ENCODE data around the gene SPACA7. TPM values are rescaled to one million over a fixed set of nuclear protein-coding genes. Genes with fewer than 3 reads are reported as not detected.

SPACA7 gene
- total RNA-seq, 1 experiment from 2014 or later, result not detected

DNA sequence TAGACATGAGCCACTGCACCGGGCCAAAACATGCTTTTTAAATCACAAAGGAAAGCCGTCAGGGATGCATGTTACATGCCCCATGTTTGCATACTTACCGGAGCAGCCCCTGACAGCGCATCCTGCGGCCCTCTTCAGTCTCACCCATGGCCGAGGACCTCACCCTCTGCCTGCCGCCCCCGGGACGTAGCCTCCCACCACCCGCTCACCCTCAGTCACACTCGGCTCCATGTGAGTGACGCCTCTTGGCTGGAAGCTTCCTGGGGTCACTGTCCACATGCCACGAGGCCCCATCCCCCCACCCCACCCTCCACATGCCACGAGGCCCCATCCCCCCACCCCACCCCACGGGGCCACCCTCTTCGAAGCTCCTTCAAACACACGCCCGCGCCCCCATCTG lies 46.1 kb upstream of the SPACA7 start:
- H3K79me2 ChIP-seq (ENCODE audit: insufficient read depth, low read length), result no peaks in the 10 kb centered on the region
- peaks cover 4 to 15% of the 10 kb centered on the region in 2 experiments; a peak in 3 of 4 replicates for H3K4me1 ChIP-seq (ENCODE audit: control insufficient read depth in 1 of 2, insufficient read depth in 2 of 2, low read length in 2 of 2)
- H3K27ac ChIP-seq (ENCODE audit: low read depth, low read length), result no peak overlapping the region
- H3K36me3 ChIP-seq (ENCODE audit: control insufficient read depth in 1 of 2, insufficient read depth in 2 of 2, low read length in 2 of 2), result no peaks in the 10 kb centered on the region
- no TSS peak for BruUV-seq (replicated peaks)
- RAD21 ChIA-PET (ENCODE audit: low non-redundant PET in 1 of 2, low total read pairs in 2 of 2, uncharacterized antibody in 2 of 2, unreplicated experiment in 2 of 2), result no interaction called here
- DNase-seq (ENCODE audit: low read depth, low spot score) (no peak), ATAC-seq (no peak)
- CTCF ChIA-PET, result no interaction called here
- POLR2A ChIA-PET, result no interaction called here
- no peak overlapping the region for H3K9ac ChIP-seq (ENCODE audit: low read length)
- no peaks in the 10 kb centered on the region for H3K9me3 ChIP-seq (ENCODE audit: control insufficient read depth in 1 of 2, insufficient read depth in 1 of 2, low read depth in 1 of 2, low read length in 2 of 2)
- H3K27me3 ChIP-seq (ENCODE audit: insufficient read depth, low read length), result peaks cover under 1% of the 10 kb centered on the region; the same call in 1 of the 2 replicates
- TF ChIP-seq FOSL1 (IDR thresholded peaks at IDR 0.05; ENCODE audit: low read depth) (no peak), CBX3 (IDR thresholded peaks at IDR 0.05; ENCODE audit: low read depth) (no peak)
- no peaks in the 10 kb centered on the region for H3K9me2 ChIP-seq (ENCODE audit: insufficient read depth)
- H3K4me2 ChIP-seq (ENCODE audit: low read length), result no peak overlapping the region
- no peak overlapping the region for H3K4me3 ChIP-seq (replicated peaks in 1 of 2; ENCODE audit: low read depth in 1 of 2, low read length in 2 of 2)
- intact Hi-C loops (cut with micrococcal nuclease), result no loop called here
- H2AFZ ChIP-seq (ENCODE audit: low read depth, low read length, poor library complexity, severe bottlenecking), result no peak overlapping the region
- no peaks in the 10 kb centered on the region for H4K20me1 ChIP-seq (ENCODE audit: insufficient read depth)

DNA sequence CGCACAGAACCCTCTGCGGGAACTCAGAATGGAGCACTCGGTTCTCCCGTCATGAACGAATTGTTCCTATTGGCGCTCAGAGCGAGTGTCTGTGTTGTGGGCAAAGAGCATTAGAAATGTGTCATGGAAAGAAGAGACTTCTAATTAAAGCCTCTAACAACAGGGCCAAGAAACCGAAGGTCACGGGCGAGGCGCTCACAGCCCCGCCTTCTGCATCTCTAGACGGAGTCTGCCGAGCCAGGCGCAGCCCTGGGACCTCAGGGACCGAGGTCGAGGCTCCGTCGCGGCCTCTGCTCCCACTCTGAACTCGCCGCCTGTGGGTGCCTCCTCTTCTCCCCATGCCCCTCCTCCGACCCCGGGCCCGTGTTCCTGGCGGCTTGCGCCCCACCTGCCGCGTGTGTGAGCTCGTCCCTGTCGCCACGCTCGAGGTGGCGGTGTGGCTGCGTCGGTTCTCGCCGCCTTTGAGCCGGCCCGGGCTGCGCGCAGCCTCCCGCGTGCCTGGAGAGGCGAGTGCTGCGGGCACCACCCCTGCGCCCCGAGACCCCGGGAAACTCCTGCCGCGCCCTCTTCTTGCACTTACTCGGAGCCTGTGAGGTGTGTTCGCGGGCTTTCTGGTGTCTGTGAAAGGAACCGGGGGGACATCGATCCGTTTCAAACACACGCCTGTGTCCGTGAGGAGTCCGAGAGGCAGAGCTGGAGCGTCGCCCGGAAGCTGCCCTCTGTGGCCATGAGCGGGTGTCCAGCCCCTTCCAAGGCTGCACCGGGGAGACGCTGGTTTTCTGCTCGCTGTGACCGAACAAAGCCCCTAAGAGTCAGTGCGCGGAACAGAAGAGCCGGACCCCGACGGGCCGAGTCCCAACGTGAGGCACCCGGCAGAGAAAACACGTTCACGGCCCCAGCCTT lies 45.4 kb upstream of the SPACA7 start:
- Histone ChIP-seq H3K36me3 (ENCODE audit: control insufficient read depth in 1 of 2, insufficient read depth in 2 of 2, low read length in 2 of 2) (no peaks in the 10 kb centered on the region), H3K79me2 (ENCODE audit: insufficient read depth, low read length) (no peaks in the 10 kb centered on the region), H3K4me2 (ENCODE audit: low read length) (no peak overlapping the region), H3K9me2 (ENCODE audit: insufficient read depth) (no peaks in the 10 kb centered on the region), H3K27me3 (ENCODE audit: insufficient read depth, low read length) (no peaks in the 10 kb centered on the region; the same call in 1 of the 2 replicates), H3K27ac (ENCODE audit: low read depth, low read length) (no peak overlapping the region), H3K4me3 (replicated peaks in 1 of 2; ENCODE audit: low read depth in 1 of 2, low read length in 2 of 2) (no peak overlapping the region), H3K9ac (ENCODE audit: low read length) (no peak overlapping the region), H3K9me3 (ENCODE audit: control insufficient read depth in 1 of 2, insufficient read depth in 1 of 2, low read depth in 1 of 2, low read length in 2 of 2) (no peaks in the 10 kb centered on the region), H4K20me1 (ENCODE audit: insufficient read depth) (no peaks in the 10 kb centered on the region), H2AFZ (ENCODE audit: low read depth, low read length, poor library complexity, severe bottlenecking) (no peak overlapping the region), H3K4me1 (ENCODE audit: control insufficient read depth in 1 of 2, insufficient read depth in 2 of 2, low read length in 2 of 2) (peaks cover 4 to 15% of the 10 kb centered on the region in 2 experiments; a peak in 3 of 4 replicates)
- POLR2A ChIA-PET, result no interaction called here
- RAD21 ChIA-PET (ENCODE audit: low non-redundant PET in 1 of 2, low total read pairs in 2 of 2, uncharacterized antibody in 2 of 2, unreplicated experiment in 2 of 2), result no interaction called here
- TF ChIP-seq JUND (IDR thresholded peaks at IDR 0.05) (no peak), ZNF274 (IDR thresholded peaks at IDR 0.05; ENCODE audit: low read depth, low read length) (no peak), ELF1 (IDR thresholded peaks at IDR 0.05; ENCODE audit: borderline replicate concordance, low read depth) (no peak), FOSL1 (IDR thresholded peaks at IDR 0.05; ENCODE audit: low read depth) (no peak), POLR2AphosphoS5 (IDR thresholded peaks at IDR 0.05; ENCODE audit: low read depth, low read length) (no peak), CEBPB (IDR thresholded peaks at IDR 0.05; ENCODE audit: low read depth) (no peak), ATF3 (IDR thresholded peaks at IDR 0.05) (no peak)
- TF ChIP-seq, protein P1, sequence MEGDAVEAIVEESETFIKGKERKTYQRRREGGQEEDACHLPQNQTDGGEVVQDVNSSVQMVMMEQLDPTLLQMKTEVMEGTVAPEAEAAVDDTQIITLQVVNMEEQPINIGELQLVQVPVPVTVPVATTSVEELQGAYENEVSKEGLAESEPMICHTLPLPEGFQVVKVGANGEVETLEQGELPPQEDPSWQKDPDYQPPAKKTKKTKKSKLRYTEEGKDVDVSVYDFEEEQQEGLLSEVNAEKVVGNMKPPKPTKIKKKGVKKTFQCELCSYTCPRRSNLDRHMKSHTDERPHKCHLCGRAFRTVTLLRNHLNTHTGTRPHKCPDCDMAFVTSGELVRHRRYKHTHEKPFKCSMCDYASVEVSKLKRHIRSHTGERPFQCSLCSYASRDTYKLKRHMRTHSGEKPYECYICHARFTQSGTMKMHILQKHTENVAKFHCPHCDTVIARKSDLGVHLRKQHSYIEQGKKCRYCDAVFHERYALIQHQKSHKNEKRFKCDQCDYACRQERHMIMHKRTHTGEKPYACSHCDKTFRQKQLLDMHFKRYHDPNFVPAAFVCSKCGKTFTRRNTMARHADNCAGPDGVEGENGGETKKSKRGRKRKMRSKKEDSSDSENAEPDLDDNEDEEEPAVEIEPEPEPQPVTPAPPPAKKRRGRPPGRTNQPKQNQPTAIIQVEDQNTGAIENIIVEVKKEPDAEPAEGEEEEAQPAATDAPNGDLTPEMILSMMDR (IDR thresholded peaks at IDR 0.05 in 2 of 3, conservative IDR thresholded peaks at IDR 0.05 in 1 of 3; ENCODE audit: borderline replicate concordance in 1 of 3, insufficient read depth in 1 of 3, low read depth in 2 of 3, low read length in 2 of 3), result no peak
- TF ChIP-seq, protein P2, sequence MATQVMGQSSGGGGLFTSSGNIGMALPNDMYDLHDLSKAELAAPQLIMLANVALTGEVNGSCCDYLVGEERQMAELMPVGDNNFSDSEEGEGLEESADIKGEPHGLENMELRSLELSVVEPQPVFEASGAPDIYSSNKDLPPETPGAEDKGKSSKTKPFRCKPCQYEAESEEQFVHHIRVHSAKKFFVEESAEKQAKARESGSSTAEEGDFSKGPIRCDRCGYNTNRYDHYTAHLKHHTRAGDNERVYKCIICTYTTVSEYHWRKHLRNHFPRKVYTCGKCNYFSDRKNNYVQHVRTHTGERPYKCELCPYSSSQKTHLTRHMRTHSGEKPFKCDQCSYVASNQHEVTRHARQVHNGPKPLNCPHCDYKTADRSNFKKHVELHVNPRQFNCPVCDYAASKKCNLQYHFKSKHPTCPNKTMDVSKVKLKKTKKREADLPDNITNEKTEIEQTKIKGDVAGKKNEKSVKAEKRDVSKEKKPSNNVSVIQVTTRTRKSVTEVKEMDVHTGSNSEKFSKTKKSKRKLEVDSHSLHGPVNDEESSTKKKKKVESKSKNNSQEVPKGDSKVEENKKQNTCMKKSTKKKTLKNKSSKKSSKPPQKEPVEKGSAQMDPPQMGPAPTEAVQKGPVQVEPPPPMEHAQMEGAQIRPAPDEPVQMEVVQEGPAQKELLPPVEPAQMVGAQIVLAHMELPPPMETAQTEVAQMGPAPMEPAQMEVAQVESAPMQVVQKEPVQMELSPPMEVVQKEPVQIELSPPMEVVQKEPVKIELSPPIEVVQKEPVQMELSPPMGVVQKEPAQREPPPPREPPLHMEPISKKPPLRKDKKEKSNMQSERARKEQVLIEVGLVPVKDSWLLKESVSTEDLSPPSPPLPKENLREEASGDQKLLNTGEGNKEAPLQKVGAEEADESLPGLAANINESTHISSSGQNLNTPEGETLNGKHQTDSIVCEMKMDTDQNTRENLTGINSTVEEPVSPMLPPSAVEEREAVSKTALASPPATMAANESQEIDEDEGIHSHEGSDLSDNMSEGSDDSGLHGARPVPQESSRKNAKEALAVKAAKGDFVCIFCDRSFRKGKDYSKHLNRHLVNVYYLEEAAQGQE (IDR thresholded peaks at IDR 0.05; ENCODE audit: low read depth), result no peak
- BruUV-seq (replicated peaks), result no TSS peak
- DNase-seq (ENCODE audit: low read depth, low spot score) (no peak), ATAC-seq (no peak)
- CTCF ChIA-PET, result no interaction called here
- intact Hi-C loops (cut with micrococcal nuclease), result no loop called here

Measured in HCT116 (cell line).